ENCODE results near the gene JAK2. TPM values are rescaled to one million over a fixed set of nuclear protein-coding genes. Genes with fewer than 3 reads are reported as not detected.

Gene JAK2
- total and polyA plus RNA-seq, 4 donors, result 5.3 to 30.5 (median 17.1) TPM

DNA sequence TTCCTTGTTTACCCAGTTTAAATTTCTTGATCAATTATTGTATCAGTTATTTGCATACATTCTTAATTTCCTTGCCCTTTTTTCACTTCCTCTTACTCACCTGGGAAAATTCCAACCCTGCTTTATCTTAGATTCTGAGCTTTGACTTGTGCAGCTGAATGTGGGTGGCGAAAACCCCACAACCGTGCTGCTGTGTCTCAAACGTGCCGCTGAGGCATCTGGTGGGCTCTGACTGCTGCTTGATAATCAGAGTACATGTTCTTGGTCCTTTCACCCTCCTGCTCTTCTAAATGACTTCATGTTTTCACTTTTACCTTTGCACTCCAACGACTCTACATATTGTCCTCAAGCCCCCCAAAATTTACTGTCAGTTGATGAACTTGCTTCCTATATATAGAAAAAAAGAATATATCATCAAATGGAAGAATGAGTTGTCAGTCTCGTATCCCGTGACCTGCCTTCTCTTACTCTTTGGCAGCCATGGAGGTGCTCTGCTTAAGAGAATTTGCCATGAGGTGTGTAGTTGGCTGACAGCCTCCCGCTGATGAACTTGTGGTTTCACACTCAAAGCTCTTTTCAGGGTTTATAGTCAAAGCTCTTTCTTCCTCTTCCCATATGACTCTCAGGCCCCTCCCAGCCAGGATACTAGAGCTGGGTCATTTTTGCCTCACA lies 14.0 kb upstream of the JAK2 start:
- H3K36me3 ChIP-seq (ENCODE audit: control insufficient read depth in 4 of 4, insufficient read depth in 4 of 4, low read length in 4 of 4), result no peaks in the 10 kb centered on the region
- no peak overlapping the region for H3K9ac ChIP-seq (ENCODE audit: insufficient read depth in 1 of 2, low read length in 2 of 2)
- 82 to 84% methylated on average over 8 of the region's 8 CpGs for WGBS, 2 donors
- TF ChIP-seq, protein P1, sequence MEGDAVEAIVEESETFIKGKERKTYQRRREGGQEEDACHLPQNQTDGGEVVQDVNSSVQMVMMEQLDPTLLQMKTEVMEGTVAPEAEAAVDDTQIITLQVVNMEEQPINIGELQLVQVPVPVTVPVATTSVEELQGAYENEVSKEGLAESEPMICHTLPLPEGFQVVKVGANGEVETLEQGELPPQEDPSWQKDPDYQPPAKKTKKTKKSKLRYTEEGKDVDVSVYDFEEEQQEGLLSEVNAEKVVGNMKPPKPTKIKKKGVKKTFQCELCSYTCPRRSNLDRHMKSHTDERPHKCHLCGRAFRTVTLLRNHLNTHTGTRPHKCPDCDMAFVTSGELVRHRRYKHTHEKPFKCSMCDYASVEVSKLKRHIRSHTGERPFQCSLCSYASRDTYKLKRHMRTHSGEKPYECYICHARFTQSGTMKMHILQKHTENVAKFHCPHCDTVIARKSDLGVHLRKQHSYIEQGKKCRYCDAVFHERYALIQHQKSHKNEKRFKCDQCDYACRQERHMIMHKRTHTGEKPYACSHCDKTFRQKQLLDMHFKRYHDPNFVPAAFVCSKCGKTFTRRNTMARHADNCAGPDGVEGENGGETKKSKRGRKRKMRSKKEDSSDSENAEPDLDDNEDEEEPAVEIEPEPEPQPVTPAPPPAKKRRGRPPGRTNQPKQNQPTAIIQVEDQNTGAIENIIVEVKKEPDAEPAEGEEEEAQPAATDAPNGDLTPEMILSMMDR (IDR thresholded peaks at IDR 0.05; ENCODE audit: control extremely low read depth, extremely low read depth), result no peak
- ATAC-seq (ENCODE audit: insufficient read depth, low FRiP score) (no peak), DNase-seq (no peak)
- no peaks in the 10 kb centered on the region for H3K9me3 ChIP-seq (ENCODE audit: control insufficient read depth in 4 of 4, insufficient read depth in 3 of 4, low read length in 3 of 4)
- H3K27me3 ChIP-seq (ENCODE audit: control insufficient read depth in 3 of 3, insufficient read depth in 3 of 3, low read length in 2 of 3), result no peaks in the 10 kb centered on the region
- no peak overlapping the region for H3K4me3 ChIP-seq
- no peak overlapping the region for H3K27ac ChIP-seq (ENCODE audit: low read depth in 1 of 2, low read length in 1 of 2)
- no peaks in the 10 kb centered on the region for H3K4me1 ChIP-seq (ENCODE audit: control insufficient read depth in 5 of 5, insufficient read depth in 5 of 5, low read length in 5 of 5)

DNA sequence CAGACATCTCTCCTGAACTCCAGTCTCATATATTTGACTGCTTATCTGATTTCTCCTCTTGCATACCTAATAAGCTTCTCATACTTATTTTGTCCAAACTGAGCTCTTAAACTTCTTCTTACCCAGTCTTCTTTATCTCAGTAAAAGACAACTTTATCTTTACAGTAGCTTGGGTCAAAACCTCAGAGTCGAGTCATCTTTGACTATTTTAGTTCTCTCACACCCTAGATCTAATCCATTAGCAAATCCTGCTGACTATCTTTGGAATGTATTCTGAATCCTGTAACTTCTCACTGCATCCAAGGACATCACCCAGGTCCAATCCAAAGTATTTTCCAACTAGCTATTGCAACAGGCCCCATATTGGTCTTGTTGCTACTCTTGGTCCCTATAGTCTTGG lies 11.8 kb upstream of the JAK2 start:
- no peak overlapping the region for H3K27ac ChIP-seq (ENCODE audit: low read depth in 1 of 2, low read length in 1 of 2)
- H3K9me3 ChIP-seq (ENCODE audit: control insufficient read depth in 4 of 4, insufficient read depth in 3 of 4, low read length in 3 of 4), result no peaks in the 10 kb centered on the region
- TF ChIP-seq, protein P1 (IDR thresholded peaks at IDR 0.05; ENCODE audit: control extremely low read depth, extremely low read depth), result no peak
- no peak overlapping the region for H3K9ac ChIP-seq (ENCODE audit: insufficient read depth in 1 of 2, low read length in 2 of 2)
- no peak overlapping the region for H3K4me3 ChIP-seq
- 68 to 76% methylated on average over 1 of the region's 1 CpG for WGBS, 2 donors
- H3K4me1 ChIP-seq (ENCODE audit: control insufficient read depth in 5 of 5, insufficient read depth in 5 of 5, low read length in 5 of 5), result no peaks in the 10 kb centered on the region
- no peak for DNase-seq
- H3K27me3 ChIP-seq (ENCODE audit: control insufficient read depth in 3 of 3, insufficient read depth in 3 of 3, low read length in 2 of 3), result no peaks in the 10 kb centered on the region
- no peak for ATAC-seq (ENCODE audit: insufficient read depth, low FRiP score)
- no peaks in the 10 kb centered on the region for H3K36me3 ChIP-seq (ENCODE audit: control insufficient read depth in 4 of 4, insufficient read depth in 4 of 4, low read length in 4 of 4)

DNA sequence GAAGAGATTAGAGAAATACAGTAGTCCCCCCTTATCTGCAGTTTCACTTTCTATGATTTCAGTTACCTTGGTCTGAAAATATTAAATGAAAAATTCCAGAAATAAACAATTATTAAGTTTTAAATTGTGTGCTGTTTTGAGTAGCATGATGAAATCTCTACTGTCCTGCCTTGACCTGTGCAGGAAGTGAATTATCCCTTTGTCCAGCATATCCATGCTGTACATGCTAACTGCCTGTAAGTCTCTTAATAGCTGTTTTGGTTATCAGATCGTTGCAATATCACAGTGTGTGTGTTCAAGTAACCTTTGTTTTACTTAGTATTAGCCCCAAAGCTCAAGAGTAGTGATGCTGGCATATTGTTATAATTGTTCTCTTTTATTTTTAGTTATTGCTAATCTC lies 11.2 kb upstream of the JAK2 start:
- DNase-seq (no peak), ATAC-seq (ENCODE audit: insufficient read depth, low FRiP score) (no peak)
- TF ChIP-seq, protein P1 (IDR thresholded peaks at IDR 0.05; ENCODE audit: control extremely low read depth, extremely low read depth), result no peak
- H3K27me3 ChIP-seq (ENCODE audit: control insufficient read depth in 3 of 3, insufficient read depth in 3 of 3, low read length in 2 of 3), result no peaks in the 10 kb centered on the region
- no peak overlapping the region for H3K4me3 ChIP-seq
- H3K9ac ChIP-seq (ENCODE audit: insufficient read depth in 1 of 2, low read length in 2 of 2), result no peak overlapping the region
- no peak overlapping the region for H3K27ac ChIP-seq (ENCODE audit: low read depth in 1 of 2, low read length in 1 of 2)
- no peaks in the 10 kb centered on the region for H3K9me3 ChIP-seq (ENCODE audit: control insufficient read depth in 4 of 4, insufficient read depth in 3 of 4, low read length in 3 of 4)
- H3K4me1 ChIP-seq (ENCODE audit: control insufficient read depth in 5 of 5, insufficient read depth in 5 of 5, low read length in 5 of 5), result no peaks in the 10 kb centered on the region
- no peaks in the 10 kb centered on the region for H3K36me3 ChIP-seq (ENCODE audit: control insufficient read depth in 4 of 4, insufficient read depth in 4 of 4, low read length in 4 of 4)
- 42 to 65% methylated on average over 1 of the region's 1 CpG for WGBS, 2 donors

DNA sequence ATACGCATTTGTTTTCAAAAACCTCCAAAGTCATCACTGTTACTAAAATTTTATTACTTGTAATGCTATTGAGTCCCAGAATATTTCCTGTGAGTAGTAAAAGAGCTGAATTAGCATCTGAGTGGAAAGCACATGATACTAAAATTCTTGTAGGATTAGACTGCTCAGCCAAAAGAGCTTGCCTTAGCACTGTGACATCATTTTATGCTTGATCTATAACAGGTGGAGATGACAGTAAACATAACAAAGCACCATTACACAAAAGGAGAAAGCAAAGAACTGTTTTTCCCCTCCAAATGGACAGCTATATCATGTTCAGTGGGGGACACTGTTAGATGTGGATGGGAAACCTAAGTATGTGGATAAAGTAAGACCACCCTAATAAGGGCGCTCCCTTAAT lies 5.8 kb upstream of the JAK2 start:
- Histone ChIP-seq H3K9ac (ENCODE audit: insufficient read depth in 1 of 2, low read length in 2 of 2) (no peak overlapping the region), H3K27ac (ENCODE audit: low read depth in 1 of 2, low read length in 1 of 2) (no peak overlapping the region), H3K36me3 (ENCODE audit: control insufficient read depth in 4 of 4, insufficient read depth in 4 of 4, low read length in 4 of 4) (no peaks in the 10 kb centered on the region), H3K27me3 (ENCODE audit: control insufficient read depth in 3 of 3, insufficient read depth in 3 of 3, low read length in 2 of 3) (peaks cover 0 to 2% (median 0%) of the 10 kb centered on the region in 3 donors), H3K9me3 (ENCODE audit: control insufficient read depth in 4 of 4, insufficient read depth in 3 of 4, low read length in 3 of 4) (no peaks in the 10 kb centered on the region), H3K4me1 (ENCODE audit: control insufficient read depth in 5 of 5, insufficient read depth in 5 of 5, low read length in 5 of 5) (peaks cover 2 to 10% (median 8%) of the 10 kb centered on the region in 5 donors), H3K4me3 (no peak overlapping the region)
- DNase-seq, result no peak
- TF ChIP-seq, protein P1 (IDR thresholded peaks at IDR 0.05; ENCODE audit: control extremely low read depth, extremely low read depth), result no peak
- 90 to 99% methylated on average over 2 of the region's 2 CpGs for WGBS, 2 donors
- ATAC-seq (ENCODE audit: insufficient read depth, low FRiP score), result no peak

Measured in lung (tissue), 12 donors.